BJ (cell line): ENCODE data around the gene FUT8. TPM values are rescaled to one million over a fixed set of nuclear protein-coding genes. Genes with fewer than 3 reads are reported as not detected.

Experiments
- CTCF ChIA-PET: fragments of 350-600 bp; formaldehyde crosslinking; extraction: SDS; loops from one replicate; lab custom pipeline; 2021; ENCODE audit warnings: antibody characterized with exemption, inconsistent platforms; lab: Yijun Ruan, JAX
- POLR2A ChIA-PET: fragments of 300-600 bp; sonication (Branson Sonifier 250); formaldehyde crosslinking; extraction: SDS; loops from one replicate; lab custom pipeline; 2021; ENCODE audit warnings: antibody characterized with exemption; lab: Charles Lee
- DNase-seq: peaks from one replicate; pipeline ENCODE4 v3.0.0-alpha.2; 2011; ENCODE audit warnings: low read depth
- H3K27me3 ChIP-seq: 2 replicates; pipeline ENCODE4 v1.6.0; 2011; ENCODE audit warnings: low read length; ENCODE audit not compliant: control insufficient read depth, insufficient read depth
- H3K36me3 ChIP-seq: 2 replicates; pipeline ENCODE4 v1.5.1; 2011; ENCODE audit warnings: low read length; ENCODE audit not compliant: control insufficient read depth, insufficient read depth
- H3K4me3 ChIP-seq: 2 replicates; pipeline ENCODE4 v1.5.1; 2011; ENCODE audit warnings: low read depth, mild to moderate bottlenecking, control low read depth, low read length
- CTCF ChIP-seq: IDR thresholded peaks from 2 replicates; pipeline ENCODE4 v1.5.1; 2011; ENCODE audit warnings: low read depth, mild to moderate bottlenecking, control low read depth, inconsistent platforms, low read length, moderate library complexity; ENCODE audit not compliant: insufficient read depth
- polyA plus RNA-seq: library from polyadenylated mRNA; depleted of rRNA; stranded (reverse); fragments of >200 nt; gene quantifications from 2 replicates; pipeline ENCODE4 v1.2.3, GENCODE V29; 2011

The FUT8 gene
- polyA plus RNA-seq, 1 experiment: 14.7 TPM

GRCh38 chr14:65371784-65372183 is 40.7 kb upstream of the FUT8 start:
- ChIA-PET CTCF (no interaction called here), POLR2A (no interaction called here)
- H3K36me3 ChIP-seq: no peaks in the 10 kb centered on the region
- no peak for TF ChIP-seq CTCF
- no peak overlapping the region for H3K4me3 ChIP-seq
- H3K27me3 ChIP-seq: no peaks in the 10 kb centered on the region
- no peak for DNase-seq

- ChIA-PET CTCF (interaction anchor here (1.3 kb wide), 1 partner anchor 208 kb away, joined by 3 read pairs; no protein-coding TSS in a partner anchor), POLR2A (no interaction called here)
- Histone ChIP-seq H3K36me3 (no peaks in the 10 kb centered on the region), H3K27me3 (no peaks in the 10 kb centered on the region), H3K4me3 (no peak overlapping the region)
- TF ChIP-seq CTCF: no peak
- no peak for DNase-seq
Measured at GRCh38 chr14:65373016-65373670, 39.4 kb upstream of the FUT8 start.

GRCh38 chr14:65373671-65374039 is 38.9 kb upstream of the FUT8 start:
- no peaks in the 10 kb centered on the region for H3K36me3 ChIP-seq
- no peaks in the 10 kb centered on the region for H3K27me3 ChIP-seq
- no peak for TF ChIP-seq CTCF
- ChIA-PET POLR2A (no interaction called here), CTCF (interaction anchor here (1.3 kb wide), 1 partner anchor 209 kb away, joined by 3 read pairs; no protein-coding TSS in a partner anchor)
- no peak overlapping the region for H3K4me3 ChIP-seq
- DNase-seq: no peak

GRCh38 chr14:65377576-65377975 is 35.0 kb upstream of the FUT8 start:
- ChIA-PET CTCF (interaction anchor here (0.7 to 1.0 kb wide), 2 partner anchors 11 to 34 kb away, joined by 3 read pairs; no protein-coding TSS in a partner anchor), POLR2A (interaction anchor here (0.6 kb wide), 1 partner anchor 351 kb away, joined by 7 read pairs; no protein-coding TSS in a partner anchor)
- no peak for DNase-seq
- Histone ChIP-seq H3K4me3 (no peak overlapping the region), H3K27me3 (no peaks in the 10 kb centered on the region), H3K36me3 (no peaks in the 10 kb centered on the region)
- no peak for TF ChIP-seq CTCF

GRCh38 chr14:65382586-65382985 is 29.9 kb upstream of the FUT8 start:
- Histone ChIP-seq H3K36me3 (no peaks in the 10 kb centered on the region), H3K4me3 (no peak overlapping the region), H3K27me3 (no peaks in the 10 kb centered on the region)
- no peak for TF ChIP-seq CTCF
- DNase-seq: no peak
- ChIA-PET CTCF (interaction anchor here (0.6 to 1.1 kb wide), 2 partner anchors 13 to 102 kb away, joined by 3 read pairs; no protein-coding TSS in a partner anchor), POLR2A (no interaction called here)
